Epidermal melanocyte (primary cell): ENCODE measurements around the gene SLC25A45.
A peak's percentile ranks its signal among the peaks of the same experiment; 100 is the strongest.

Experiments used
- DNase-seq: peaks from one replicate; pipeline ENCODE4 v3.0.0; 2011; ENCODE audit warnings: low spot score; ENCODE audit not compliant: insufficient read length

The SLC25A45 gene

GRCh38 chr11:65389294-65389980, 7.0 kb upstream of the SLC25A45 start:
- DNase-seq: no peak

GRCh38 chr11:65388731-65389130, 6.3 kb upstream of the SLC25A45 start:
- DNase-seq: peak; percentile 80

- peak; percentile 77 for DNase-seq
Observed at GRCh38 chr11:65386307-65387140, 4.1 kb upstream of the SLC25A45 start, which contains the start of gene FRMD8. Gene FRMD8 (plus strand): TSS chr11:65386637. CDS start chr11:65387037, 400 bp downstream.

- DNase-seq: no peak
Observed at GRCh38 chr11:65384301-65384889, 1.9 kb upstream of the SLC25A45 start.

- DNase-seq: no peak
Observed at GRCh38 chr11:65383778-65384177, 1.3 kb upstream of the SLC25A45 start.

GRCh38 chr11:65382804-65383368, 440 bp upstream of the SLC25A45 start:
- no peak for DNase-seq

GRCh38 chr11:65381716-65382032, 772 bp downstream of the SLC25A45 start:
- no peak for DNase-seq

- DNase-seq: no peak
Observed at GRCh38 chr11:65380460-65381119, 1.9 kb downstream of the SLC25A45 start.

GRCh38 chr11:65379698-65380459, 2.6 kb downstream of the SLC25A45 start:
- no peak for DNase-seq

- no peak for DNase-seq
Observed at GRCh38 chr11:65378928-65379638, 3.4 kb downstream of the SLC25A45 start.

- DNase-seq: no peak
Observed at GRCh38 chr11:65378208-65378927, 4.1 kb downstream of the SLC25A45 start.

GRCh38 chr11:65377777-65378176, 4.7 kb downstream of the SLC25A45 start:
- DNase-seq: no peak

- DNase-seq: no peak
Observed at GRCh38 chr11:65377036-65377435, 5.4 kb downstream of the SLC25A45 start.

GRCh38 chr11:65376138-65376713, 6.2 kb downstream of the SLC25A45 start:
- no peak for DNase-seq

- DNase-seq: no peak
Observed at GRCh38 chr11:65375012-65375411, 7.4 kb downstream of the SLC25A45 start.

- no peak for DNase-seq
Observed at GRCh38 chr11:65373839-65374580, 8.4 kb downstream of the SLC25A45 start.

- DNase-seq: no peak
Observed at GRCh38 chr11:65370659-65371049, 11.8 kb downstream of the SLC25A45 start.

- DNase-seq: peak; percentile 93
Observed at GRCh38 chr11:65366340-65366773, 16.1 kb downstream of the SLC25A45 start.
